OCI-LY7 (cell line): ENCODE data around the gene TNFRSF8.

Experiments
- CTCF ChIP-seq: fragments of 200-600 bp; sonication (generic); conservative IDR thresholded peaks from 2 replicates; pipeline ENCODE4 v1.5.1; 2014; ENCODE audit warnings: mild to moderate bottlenecking, antibody characterized with exemption, low read length, moderate library complexity, mixed read lengths
- EZH2phosphoT487 ChIP-seq: fragments of 200-600 bp; sonication (generic); IDR thresholded peaks from 2 replicates; pipeline ENCODE4 v1.6.1; 2018; ENCODE audit warnings: low read depth, borderline replicate concordance, mild to moderate bottlenecking, mixed run types, antibody characterized with exemption, low read length, moderate library complexity, mixed read lengths

DNA sequence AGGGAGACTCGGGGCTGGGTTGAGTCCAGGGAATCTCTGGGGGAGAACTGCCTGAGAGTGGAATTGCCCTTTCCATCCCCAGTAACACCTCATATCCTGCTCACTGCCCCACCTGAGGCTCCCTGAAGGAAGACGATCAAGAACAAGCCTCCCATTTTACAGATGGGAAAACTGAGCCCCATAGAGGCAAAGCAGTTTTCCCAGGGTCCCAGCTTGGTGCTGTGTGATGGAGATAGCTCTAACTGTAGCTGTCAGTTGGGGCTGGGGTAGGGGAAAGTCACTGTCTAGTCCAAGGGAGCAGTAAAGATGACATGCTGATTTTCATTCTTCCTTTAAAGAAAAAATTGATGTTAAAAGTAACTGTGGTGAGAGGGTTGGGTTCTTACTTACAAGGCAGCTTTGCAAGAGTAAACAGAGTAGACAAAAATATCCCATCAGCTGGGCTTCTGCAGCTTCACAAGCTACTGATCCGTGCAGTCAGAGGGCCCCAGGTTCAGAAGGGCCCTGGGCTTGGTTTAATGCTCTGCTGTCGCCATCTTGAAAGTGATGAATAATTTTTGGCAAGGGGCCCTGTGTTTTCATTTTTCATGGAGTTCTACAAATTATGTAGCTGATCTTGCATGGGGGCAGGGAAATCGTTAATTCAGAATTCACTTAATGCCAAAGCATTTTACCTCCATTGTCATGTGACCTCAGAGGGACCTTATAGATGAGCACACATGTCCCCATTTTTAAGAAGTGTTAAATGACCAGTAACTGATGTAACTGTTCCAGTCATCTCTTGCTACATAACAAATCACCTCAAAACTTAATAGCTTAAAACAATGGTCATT, 86.1 kb downstream of the TNFRSF8 start:
- TF ChIP-seq CTCF: no peak
- TF ChIP-seq EZH2phosphoT487: no peak
